Measurements from ENCODE around the gene MYH11.

The MYH11 gene

GRCh38 chr16:15833541-15833940, 23.3 kb downstream of the MYH11 start:
- Histone ChIP-seq H3K4me3 (peak overlapping the region in 1 of 2 donors; percentile 18), H3K4me1 (peaks cover 0 to 97% (median 60%) of the 10 kb centered on the region in 4 donors), H3K27ac (peak overlapping the region; percentile 73 to 97), H3K27me3 (no peaks in the 10 kb centered on the region), H3K9me3 (no peaks in the 10 kb centered on the region), H3K36me3 (peaks cover 37 to 55% (median 52%) of the 10 kb centered on the region in 3 donors)
- no peak for TF ChIP-seq CTCF (IDR thresholded peaks at IDR 0.05)
- DNase-seq = peak in 1 of 2 donors; percentile 68
- intact Hi-C loops (cut with DNase I; ENCODE audit: low total_unique reads) = no loop called here

DNA sequence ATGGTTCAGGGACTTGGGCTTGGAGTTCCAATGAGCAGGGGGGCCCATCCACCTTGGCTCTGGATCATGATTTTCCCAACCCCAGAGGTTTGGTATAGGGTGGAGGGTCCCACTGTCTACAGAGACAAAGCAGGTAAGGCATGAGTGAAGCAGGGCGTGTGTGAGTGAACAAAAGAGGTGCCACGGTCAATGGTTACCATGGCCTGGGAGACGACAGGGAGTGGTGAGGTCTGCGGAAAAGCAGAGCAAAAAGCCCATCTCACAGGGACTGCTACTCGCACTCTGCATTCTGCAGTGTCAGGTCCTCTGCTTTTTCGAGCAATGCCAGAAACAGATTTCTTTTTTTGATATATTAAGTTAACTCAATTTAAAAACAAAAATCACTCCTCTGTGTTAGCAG, 24.6 kb downstream of the MYH11 start:
- Histone ChIP-seq H3K36me3 (peaks cover 24 to 52% (median 47%) of the 10 kb centered on the region in 3 donors), H3K27ac (peak overlapping the region; percentile 73 to 97), H3K4me3 (no peak overlapping the region), H3K9me3 (no peaks in the 10 kb centered on the region), H3K27me3 (no peaks in the 10 kb centered on the region), H3K4me1 (peaks cover 0 to 97% (median 57%) of the 10 kb centered on the region in 4 donors)
- intact Hi-C loops (cut with DNase I; ENCODE audit: low total_unique reads) = no loop called here
- no peak for TF ChIP-seq CTCF (IDR thresholded peaks at IDR 0.05)
- no peak for DNase-seq

DNA sequence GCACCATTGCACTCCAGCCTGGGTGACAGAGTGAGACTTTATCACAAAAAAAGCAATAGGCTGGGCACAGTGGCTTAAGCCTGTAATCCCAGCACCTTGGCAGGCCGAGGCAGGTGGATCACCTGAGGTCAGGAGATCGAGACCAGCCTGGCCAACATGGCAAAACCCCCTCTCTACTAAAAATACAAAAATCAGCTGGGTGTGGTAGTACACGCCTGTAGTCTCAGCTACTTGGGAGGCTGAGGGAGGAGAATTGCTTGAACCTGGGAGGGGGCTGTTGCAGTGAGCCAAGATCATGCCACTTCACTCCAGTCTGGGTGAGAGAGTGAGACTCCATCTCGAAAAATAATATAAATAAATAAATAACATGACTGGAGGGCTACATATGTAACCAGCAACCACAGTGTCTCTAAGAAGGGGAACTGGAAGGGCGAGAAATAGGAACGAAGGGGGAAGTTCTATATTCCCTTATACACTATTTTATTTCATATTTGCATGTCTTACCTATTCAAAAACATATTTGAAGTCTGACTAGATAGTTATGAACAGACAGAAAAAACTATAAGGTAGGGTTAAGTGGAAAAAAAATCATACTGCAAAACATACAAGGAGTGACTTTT, 25.9 kb downstream of the MYH11 start:
- no peak overlapping the region for H3K4me3 ChIP-seq
- intact Hi-C loops (cut with DNase I; ENCODE audit: low total_unique reads) = no loop called here
- H3K27ac ChIP-seq = peak overlapping the region; percentile 73 to 97
- H3K9me3 ChIP-seq = no peaks in the 10 kb centered on the region
- peak in 1 of 2 donors; percentile 39 for DNase-seq
- peaks cover 0 to 97% (median 52%) of the 10 kb centered on the region in 4 donors for H3K4me1 ChIP-seq
- no peaks in the 10 kb centered on the region for H3K27me3 ChIP-seq
- TF ChIP-seq CTCF (IDR thresholded peaks at IDR 0.05) = no peak
- peaks cover 27 to 44% (median 41%) of the 10 kb centered on the region in 3 donors for H3K36me3 ChIP-seq

DNA sequence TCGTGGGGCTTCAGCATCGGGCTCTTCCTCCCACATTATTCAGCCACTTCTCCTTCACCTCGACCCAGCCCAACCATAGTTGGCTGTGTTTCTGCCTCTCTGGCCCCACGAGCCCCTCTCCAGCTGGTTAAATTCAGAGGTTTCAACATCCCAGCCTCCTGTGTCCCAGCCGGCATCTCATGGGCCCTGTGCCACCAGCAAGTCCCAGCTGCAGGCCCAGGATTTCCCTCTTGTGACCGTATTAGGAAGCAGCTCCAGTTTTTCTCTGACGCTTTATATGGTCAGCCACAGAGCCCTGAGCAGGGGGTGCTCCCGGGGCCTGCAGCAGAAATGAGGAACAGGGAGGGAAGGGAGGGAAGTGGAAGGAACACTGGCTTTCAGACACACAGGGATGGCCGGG, 27.4 kb downstream of the MYH11 start:
- Histone ChIP-seq H3K4me3 (peak overlapping the region in 1 of 2 donors; percentile 3), H3K27ac (peak overlapping the region; percentile 73 to 97), H3K36me3 (peaks cover 28 to 51% (median 39%) of the 10 kb centered on the region in 3 donors), H3K9me3 (no peaks in the 10 kb centered on the region), H3K27me3 (no peaks in the 10 kb centered on the region), H3K4me1 (peaks cover 0 to 97% (median 56%) of the 10 kb centered on the region in 4 donors)
- TF ChIP-seq CTCF (IDR thresholded peaks at IDR 0.05) = peak in 1 of 2 experiments; percentile 12
- intact Hi-C loops (cut with DNase I; ENCODE audit: low total_unique reads) = no loop called here
- peak; percentile 85 to 96 for DNase-seq

GRCh38 chr16:15827709-15828343, 29.0 kb downstream of the MYH11 start:
- Histone ChIP-seq H3K4me3 (no peak overlapping the region), H3K36me3 (peaks cover 28 to 55% (median 31%) of the 10 kb centered on the region in 3 donors), H3K9me3 (no peaks in the 10 kb centered on the region), H3K4me1 (peaks cover 0 to 97% (median 64%) of the 10 kb centered on the region in 4 donors), H3K27me3 (no peaks in the 10 kb centered on the region), H3K27ac (peak overlapping the region; percentile 73 to 97)
- intact Hi-C loops (cut with DNase I; ENCODE audit: low total_unique reads) = no loop called here
- no peak for DNase-seq
- TF ChIP-seq CTCF (IDR thresholded peaks at IDR 0.05) = no peak

Measured in tibial artery (tissue), 4 donors.